GM19238 (cell line): ENCODE measurements around the gene PSD.

Experiments
- DNase-seq: peaks from one replicate; pipeline ENCODE4 v3.0.0; 2011; ENCODE audit warnings: low spot score; ENCODE audit not compliant: insufficient read length

PSD gene

DNA sequence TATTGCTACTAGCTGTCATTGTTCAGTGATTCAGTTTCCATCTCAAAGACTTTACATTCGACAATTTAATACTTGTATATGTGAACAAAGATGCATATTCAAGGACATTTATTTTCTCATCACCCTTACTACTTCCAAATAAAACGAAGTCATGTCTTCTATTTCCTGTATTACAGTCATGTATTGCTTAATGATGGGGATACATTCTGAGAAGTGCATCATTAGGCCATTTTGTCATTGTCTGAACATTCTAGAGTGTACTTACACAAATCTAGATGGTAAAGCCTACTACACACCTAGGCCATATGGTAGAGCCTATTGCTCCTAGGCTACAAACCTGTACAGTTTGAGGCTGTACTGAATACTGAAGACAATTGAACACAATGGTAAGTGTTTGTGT, 26.3 kb upstream of the PSD start:
- no peak for DNase-seq

DNA sequence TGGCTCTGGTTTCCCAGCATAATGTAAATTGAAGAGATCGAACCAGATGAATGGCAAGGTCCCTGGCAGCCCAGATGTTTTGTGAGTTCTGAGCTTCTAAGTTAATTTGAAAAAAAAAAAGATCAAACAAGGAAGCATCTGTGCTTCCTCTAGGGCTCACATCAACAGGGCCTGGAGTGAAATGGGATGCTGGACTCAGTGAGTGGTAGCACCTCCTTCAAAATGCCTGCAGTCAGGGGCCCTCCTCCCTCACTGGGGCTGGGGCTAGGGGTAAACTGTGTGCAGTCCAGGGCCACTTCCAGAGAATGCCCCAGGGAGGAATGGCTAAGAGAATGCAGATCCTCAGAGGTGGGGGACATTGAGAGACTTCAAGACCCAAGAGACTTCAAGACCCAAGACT, 19.8 kb upstream of the PSD start:
- no peak for DNase-seq

DNA sequence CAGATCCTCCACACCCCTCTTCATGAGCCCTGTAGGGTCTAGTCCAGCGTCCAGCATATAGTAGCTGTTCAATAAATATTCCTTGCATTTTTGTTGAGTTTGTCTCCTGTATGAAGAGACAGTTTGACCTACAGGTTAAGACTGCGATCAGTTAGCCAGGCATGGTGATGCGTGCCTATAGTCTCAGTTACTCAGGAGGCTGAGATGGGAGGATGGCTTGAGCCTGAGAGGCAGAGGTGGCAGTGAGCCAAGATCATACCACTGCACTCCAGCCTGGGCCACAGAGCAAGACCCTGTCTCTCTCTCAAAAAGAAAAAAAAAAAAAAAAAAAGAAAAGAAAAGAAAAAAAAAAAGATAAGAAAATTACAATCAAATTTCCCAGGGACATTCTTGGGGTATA, 18.9 kb upstream of the PSD start:
- DNase-seq, result no peak

DNA sequence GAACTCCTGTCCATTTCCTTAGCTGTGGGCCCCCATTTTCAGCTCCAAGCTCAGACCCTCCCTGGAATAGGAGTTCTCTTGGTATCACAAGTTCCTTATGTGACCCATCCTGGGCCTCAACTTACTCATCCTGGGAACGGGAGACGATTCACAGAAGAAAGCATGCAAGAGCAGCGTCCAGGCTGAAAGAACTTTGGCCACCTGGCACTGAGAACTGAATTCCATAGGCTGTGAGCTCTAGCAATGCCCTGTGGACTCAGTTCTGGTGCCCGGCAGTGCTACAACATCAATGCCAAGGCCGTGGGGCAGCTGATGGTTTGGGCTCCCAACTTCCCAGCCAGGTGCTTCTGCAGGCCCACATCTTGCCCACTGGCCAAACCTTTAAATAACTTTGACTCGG, 17.7 kb upstream of the PSD start:
- DNase-seq, result no peak

DNA sequence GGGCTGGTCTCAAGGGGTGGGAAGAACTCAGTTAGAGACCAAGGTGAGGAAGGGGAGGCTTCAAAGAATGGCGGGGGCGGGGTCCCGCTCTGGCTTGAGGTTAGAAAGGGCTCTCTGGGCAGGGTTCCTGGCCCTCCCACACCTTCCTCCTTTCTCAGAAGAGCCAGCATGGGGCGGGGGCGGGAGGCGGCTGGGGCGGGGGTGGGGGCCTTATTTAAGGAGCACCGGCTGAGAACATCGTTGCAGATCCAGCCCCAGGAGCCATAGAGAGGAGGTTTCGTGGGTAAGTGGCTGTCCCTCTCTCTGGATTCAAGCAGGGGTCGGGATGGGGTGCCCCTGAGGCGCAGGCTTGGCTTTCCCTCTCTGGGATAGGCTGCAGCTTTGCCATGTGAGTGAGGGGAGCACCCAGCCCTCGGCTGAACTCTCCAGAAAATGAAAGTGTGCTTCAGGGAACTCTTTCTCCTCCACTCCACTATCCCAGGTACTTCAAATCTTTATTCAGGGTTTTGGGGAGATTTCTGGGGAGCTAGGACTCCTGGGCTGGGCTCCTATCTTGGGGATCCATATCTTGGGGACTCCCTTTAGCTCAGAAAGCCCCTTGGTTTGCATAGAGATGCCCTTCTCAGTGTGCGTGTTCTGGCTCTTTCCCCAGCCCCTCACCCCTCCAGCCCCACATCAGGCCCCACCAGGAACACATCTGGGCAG, 17.1 kb upstream of the PSD start:
- no peak for DNase-seq

DNA sequence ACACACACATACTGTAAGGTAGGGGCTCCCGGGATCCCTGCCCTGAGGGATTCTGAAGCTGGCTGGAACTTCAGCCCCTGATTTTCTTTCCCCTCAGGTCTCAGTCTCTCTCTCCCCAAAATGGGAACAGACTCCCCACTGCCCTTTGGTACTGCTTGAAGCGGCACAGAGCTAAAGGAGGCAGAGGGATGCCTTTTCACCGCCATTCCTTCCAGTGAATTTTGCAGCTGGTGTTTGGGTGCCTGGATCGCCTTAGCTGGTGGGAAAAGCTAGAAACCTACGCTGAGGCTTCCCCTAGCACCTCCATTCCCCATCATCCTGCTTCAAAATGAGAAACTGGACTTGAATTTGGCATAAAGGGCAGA, 16.5 kb upstream of the PSD start:
- no peak for DNase-seq

DNA sequence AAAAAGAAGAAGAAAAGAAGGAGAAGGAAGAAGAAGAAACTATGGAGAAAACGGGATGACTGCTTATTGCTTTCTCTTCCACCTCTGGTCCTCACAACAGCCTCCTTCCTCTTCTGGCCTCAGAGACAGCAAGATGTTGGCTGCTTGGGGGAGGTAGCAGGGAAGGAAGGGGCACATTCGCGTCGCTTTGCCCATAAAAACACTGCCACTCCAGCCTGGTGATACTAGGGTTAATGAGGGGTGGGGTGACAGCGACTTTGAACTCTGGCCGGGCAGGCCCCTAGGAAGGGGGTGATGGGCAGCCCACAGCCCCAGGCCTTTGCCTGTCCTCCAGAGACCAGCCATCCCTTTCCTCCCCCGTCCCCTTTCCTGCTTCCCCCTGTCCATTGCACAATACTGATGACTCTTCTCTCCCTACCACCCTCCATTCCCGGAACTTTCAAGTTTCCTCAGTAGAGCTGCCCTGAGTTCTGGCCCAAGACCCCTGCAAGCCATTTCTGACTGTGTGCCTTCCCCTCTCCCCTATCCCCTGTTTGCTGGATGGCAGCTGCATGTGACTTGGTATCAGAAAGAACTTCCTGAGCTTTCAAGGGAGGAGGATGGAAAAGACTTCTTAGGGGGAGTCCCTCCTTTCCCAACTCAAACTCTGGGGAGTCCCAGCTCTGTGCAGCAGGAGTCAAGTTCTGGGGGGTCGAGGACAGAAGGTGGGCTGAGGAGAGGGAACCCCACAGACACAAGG, 16.0 kb upstream of the PSD start:
- no peak for DNase-seq

DNA sequence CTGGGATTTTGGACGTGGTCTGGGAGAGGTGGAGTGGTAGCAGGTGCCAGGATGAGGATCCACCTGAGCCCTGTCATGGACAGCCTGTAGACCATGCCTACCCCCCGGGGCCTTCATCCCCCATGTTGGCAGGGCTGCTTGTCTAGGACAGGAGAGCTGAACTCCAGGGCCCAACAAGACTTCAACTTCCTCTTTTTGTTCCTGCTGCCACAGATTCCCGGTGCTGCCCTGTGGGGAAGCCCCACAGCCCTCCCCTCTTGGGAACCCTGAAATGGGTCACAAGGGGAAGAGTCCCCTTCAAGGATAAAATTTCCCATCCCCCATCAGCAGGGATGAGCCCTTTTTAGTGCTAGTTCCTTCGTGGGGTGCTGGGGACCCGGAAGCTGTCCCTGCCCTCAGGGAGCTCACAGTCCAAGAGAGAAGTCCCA, 15.0 kb upstream of the PSD start:
- DNase-seq, result no peak

DNA sequence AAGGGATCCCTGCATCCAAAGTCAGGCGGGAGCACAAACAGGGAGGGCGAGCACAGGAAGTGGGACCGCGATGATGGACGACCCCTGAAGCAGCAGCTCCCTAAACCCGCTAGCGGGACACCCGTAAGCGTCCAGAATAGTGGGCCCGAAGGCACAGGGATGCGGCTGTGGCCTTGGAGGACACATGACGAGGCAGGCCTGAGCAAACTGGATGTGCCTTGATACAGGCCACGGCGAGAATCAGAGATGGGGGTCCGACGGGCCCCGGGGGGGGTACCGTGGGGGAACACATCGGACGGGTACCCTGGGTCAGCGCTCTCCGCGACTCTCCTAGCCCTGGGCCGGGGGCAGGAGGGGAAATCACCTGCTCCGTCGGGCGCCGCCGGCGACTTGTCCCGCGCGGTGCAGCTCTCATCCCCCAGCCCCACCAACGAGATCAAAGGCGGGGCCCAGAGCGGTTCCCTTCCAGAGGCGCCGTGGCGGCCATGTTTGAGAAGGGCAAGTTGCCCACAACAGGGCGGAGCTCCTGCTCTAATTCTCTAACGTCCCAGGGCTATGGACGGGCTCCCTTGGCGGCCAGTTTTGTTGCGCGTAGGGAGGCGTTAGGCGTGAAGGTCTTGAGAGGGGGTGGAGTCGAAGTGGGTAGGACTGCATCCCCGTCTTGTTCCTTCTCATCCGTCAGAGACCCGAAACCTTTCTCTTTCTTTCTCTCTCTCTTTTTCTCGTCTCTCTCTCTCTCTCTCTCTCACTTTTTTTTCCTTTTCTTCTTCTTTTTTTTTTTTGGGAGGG, 13.8 kb upstream of the PSD start, which contains the start of gene CUEDC2:
CUEDC2 (minus strand) TSS at position 413 of the 789 bp plus-strand sequence. CDS start 7,386 bp downstream, outside the sequence.
- peak; percentile 92 for DNase-seq

DNA sequence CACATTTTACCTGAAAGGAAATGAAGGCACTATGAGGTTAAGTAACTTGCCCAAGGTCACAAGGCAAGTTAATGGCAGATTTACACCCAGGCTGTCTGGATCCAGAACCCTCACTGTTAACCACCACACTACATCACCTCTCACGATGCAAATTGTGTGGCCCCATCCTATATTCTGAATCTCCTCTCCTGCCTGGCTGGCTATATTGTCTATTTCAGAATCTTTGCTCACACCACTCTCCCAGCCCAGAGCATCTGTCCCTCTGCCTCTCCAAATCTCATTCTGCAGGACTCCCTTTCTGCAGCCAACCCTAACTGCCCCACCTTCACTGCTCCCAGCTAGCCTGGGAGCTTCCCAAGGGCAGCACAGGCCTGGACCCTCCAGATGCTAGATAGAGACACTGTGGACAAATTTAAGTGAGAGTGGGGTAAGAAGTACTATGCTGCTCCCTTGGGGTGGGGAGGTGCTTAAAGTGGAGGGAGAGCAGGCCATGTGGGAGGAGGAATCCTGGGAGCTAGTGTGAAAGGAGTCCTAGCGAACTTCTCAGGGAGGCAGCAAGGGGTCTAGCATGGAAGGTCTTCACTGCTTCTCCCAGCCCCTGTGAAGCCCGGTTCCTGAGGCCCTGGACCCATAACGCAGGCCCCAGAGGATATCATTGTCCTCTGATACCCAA, 13.0 kb upstream of the PSD start:
- DNase-seq, result no peak

DNA sequence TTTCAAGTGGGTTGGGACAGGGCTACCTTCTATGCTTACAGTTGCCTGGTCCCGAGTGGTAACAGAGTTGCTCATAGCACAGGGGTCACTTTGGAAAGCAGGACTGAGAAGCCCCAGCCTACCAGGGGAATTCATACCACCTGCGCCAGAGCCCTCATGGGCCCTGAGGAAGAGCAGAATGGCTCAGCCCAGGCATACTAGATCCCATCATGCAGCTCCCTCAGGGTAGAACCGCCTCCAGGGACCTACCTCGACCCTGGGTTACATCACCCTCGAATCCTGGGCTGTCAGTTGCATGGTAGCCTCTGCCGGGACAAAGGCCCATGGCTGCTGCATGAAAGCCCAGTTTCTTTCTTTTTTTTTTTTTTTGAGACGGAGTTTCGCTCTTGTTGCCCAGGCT, 10.9 kb upstream of the PSD start:
- no peak for DNase-seq

DNA sequence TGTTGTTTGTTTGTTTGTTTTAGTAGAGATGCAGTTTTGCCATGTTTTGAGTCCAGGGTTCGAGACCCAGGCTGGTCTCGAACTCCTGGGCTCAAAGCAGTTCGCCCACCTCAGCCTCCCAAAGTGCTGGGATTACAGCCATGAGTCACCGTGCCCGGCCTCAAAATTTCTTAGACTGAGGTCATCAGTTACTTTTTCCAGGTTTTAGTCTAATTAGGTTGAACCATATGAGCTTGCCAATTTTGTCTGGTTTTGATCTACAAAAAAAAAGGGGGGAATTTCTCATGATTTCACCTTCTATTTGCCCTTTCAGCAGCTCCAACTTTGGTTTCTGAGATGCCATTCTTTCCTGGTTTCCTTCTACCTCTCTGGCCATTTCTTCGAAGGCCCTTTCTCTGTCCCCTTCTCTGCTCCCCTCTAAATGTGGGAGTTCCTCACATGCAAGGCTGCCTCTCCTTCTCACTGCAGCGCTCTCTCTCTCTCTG, 8.3 kb upstream of the PSD start:
- DNase-seq, result no peak

DNA sequence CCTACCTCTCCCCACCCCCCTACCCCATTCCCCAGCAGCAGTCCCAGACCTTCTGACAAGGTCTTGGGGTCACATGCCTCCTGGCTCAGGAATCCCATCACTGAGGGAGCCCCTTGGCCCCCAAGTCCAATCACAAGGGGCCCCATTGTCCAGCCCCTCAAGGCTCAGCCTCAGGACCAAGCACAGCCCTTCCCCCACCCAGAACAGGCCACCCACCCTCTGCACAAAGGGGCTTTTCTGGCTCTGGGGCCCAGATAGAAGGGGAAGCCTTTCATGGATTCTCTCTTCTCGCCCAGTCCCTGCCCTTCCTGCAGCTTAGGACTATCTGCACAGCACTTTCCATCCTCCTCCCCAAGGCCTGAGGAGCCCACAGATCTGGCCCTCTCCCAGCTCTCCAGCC, 6.9 kb upstream of the PSD start:
- no peak for DNase-seq

DNA sequence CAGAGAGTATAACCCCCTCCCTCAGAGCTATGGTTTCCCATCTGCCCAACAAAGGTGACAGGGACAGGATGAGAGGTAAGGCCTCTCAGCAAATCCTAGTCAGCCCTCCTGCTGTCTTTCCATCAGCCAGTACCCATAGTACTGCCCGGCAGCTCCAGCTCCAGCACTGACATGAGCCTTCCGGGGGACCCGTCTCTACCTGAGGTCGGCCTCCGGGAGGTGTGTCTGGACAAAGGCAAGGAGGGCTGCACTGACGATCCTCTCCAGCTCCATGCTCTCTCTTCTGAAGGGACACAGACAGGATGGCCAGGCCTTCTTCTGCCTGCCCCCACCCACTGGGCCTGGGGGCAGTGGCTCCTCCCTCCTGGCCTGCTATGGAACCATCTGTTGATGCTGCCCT, 6.3 kb upstream of the PSD start:
- no peak for DNase-seq

DNA sequence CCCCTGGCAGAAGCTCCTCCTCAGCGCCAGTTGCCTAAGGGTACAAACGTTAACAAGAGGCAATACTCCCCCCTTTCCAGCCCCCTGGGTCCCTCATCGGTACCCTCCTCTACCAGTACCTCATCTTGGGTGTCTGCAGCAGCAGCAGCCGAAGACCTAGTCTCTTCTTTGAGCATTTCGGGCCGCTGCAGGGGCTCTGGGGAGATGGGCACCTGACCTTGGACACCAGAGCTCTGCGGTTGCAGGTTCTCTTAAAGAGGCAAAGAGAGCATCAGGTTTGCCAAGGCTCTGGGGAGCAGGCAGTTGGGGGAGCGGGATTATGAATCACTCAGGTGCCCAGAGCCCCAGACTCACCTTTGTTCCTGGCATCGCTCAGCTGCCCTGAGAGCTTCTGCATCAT, 5.6 kb upstream of the PSD start:
- DNase-seq, result no peak

DNA sequence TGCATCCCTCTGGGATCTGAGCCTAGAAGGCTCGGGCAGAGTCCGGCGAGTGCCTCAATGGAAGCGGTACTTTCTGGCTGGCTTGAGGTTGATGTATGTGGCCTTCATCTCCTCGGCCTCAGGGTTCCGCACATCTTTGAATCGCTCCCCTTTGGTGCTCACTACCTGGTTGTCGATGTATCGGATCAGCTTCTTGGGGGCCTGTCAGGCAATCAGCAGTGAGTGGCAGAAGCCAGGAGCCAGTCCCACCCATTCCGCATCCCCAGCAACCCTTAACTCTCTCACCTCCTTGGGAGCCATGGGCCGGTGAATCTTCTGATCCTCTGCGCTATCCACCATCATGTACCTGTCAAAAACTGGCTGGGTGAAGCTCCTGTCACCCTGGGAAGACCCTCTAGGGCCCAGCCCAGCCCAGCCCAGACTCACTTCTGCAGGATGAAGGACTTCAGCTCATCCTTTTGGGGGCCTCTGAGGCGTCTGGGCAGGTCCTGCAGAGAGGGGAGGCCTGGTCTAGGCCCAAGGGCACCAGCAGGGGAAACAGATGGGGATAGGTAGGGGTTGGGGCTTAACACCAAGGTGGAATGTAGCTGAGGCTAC, 4.9 kb upstream of the PSD start:
- DNase-seq, result no peak

DNA sequence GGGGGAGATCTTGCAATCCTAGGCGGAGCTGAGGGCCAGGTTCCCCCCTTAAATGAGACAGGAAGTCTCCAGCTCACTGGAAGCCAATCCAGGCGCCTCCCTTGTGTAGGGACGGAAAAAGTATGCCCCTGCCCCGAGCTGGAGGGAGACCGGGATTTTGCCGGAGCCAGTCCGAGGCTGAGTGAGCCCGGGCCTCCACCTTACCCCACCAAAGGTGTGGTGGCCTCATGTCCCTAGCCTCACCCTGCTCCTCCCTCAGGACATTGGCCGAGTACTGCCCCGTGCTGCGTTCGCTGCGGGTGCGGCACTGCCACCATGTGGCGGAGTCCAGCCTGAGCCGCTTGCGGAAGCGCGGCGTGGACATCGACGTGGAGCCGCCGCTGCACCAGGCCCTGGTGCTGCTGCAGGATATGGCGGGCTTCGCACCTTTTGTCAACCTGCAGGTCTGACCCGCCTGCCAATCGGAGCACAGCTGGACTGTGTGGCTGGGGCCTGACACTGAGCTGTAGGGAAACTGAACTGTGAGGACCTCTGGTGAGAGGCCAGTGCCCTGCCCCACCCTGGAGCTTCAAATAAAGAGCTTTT, 4.1 kb upstream of the PSD start:
- DNase-seq, result peak; percentile 2

DNA sequence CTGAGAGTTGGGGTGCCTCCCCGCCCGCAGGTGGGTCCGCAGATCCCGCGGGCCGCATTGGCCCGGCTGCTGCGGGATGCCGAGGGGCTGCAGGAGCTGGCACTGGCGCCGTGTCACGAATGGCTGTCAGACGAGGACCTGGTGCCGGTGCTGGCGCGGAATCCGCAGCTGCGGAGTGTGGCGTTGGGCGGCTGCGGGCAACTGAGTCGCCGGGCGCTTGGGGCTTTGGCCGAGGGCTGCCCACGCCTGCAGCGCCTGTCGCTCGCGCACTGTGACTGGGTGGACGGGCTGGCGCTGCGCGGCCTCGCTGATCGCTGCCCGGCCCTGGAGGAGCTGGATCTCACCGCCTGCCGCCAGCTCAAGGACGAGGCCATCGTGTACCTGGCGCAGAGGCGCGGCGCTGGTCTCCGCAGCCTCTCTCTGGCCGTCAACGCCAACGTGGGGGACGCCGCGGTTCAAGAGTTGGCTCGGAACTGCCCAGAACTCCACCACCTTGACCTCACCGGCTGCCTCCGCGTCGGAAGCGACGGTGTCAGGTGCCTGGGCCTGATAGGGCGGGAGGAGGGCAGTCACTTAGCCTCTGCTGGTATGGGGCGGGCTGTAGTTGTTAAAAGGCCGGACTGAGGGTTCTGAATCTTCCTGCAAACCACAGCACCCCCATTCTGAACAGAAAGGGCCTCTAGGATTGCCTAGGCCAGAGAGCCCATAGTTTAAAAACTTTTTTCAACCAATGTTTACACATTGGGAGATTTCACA, 3.4 kb upstream of the PSD start:
- peak; percentile 16 for DNase-seq

DNA sequence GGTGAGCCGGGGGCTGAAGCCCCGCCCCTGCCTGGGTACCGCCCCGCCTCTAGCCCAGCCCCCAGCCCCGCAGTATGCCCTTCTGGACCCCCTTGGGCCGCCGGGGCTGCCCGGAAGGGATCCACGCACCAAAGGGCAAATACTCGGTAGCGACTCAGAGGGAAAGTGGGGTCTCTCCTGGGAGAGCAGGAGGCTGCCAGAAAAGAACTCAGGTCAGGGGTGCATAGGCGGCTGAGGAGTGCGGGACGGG, 2.8 kb upstream of the PSD start:
- no peak for DNase-seq

DNA sequence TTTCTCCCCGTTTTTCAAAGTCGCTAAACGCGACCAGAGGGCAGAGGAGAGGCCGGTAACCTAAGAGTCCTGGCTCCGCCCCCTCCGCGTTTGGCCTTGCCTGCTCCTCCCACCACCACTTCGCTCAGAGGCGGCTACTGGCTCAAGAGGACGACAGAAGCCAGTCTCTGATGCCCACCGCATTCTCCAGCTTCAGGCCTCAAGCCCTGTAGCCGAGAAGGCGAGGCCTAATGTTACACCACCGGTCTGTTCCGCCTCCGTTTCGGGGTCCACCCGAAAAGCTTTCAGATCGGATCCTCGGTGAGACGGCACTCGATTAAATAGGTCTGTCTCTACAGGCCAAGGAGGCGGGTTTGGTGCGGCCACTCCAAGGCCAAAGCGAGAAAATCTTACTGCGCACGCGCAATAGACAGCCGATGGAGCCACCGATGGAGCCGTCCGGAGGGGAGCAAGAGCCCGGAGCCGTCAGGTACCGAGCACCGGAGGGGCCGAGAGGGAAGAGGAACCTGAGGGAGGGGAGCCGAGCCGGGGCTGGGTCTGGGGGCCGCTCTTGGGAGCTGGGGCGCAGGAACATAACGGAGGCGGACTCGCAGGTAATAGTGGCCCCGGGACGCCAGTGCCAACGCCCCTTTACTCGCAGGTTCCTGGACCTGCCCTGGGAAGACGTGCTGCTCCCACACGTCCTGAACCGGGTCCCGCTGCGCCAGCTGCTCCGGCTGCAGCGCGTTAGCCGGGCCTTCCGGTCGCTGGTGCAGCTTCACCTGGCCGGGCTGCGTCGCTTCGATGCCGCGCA, 2.3 kb upstream of the PSD start, which contains the start of gene FBXL15:
FBXL15 (plus strand) TSS at position 123 of the 793 bp plus-strand sequence; CDS start at position 417, 294 bp downstream.
- DNase-seq, result peak; percentile 97
